A549 (cell line): ENCODE data around the gene PPP2R3A.

Experiments used
- ESRRA ChIP-seq: fragments of 150-350 bp; IDR thresholded peaks from 2 replicates; pipeline ENCODE4 v1.6.1; 2014; ENCODE audit warnings: mild to moderate bottlenecking, low read length, borderline replicate concordance
- HOXA7 ChIP-seq: fragments of 250-450 bp; sonication (Bioruptor Pico); IDR thresholded peaks from 2 replicates; pipeline ENCODE4 v1.5.0; 2020; ENCODE audit warnings: mild to moderate bottlenecking, moderate library complexity
- HOXB13 ChIP-seq: fragments of 250-450 bp; sonication (Bioruptor Pico); IDR thresholded peaks from 2 replicates; pipeline ENCODE4 v1.5.0; 2020; ENCODE audit warnings: low read depth, mild to moderate bottlenecking, moderate library complexity
- MAFK ChIP-seq: fragments of 450-650 bp; IDR thresholded peaks from 2 replicates; pipeline ENCODE4 v1.6.1; 2014; ENCODE audit not compliant: partially characterized antibody
- MYC ChIP-seq: IDR thresholded peaks from 2 replicates; pipeline ENCODE4 v1.6.1; 2012; ENCODE audit warnings: mild to moderate bottlenecking, inconsistent platforms, low read length, improper control_type of control experiment, borderline replicate concordance
- PHF8 ChIP-seq: fragments of 200-600 bp; sonication (generic); IDR thresholded peaks from 2 replicates; pipeline ENCODE4 v1.6.1; 2016; ENCODE audit warnings: low read depth, mild to moderate bottlenecking, antibody characterized with exemption, moderate library complexity, borderline replicate concordance
- POLR2A ChIP-seq: IDR thresholded peaks from 2 replicates; pipeline ENCODE4 v1.6.1; 2012; ENCODE audit warnings: mild to moderate bottlenecking, low read length
- SMC3 ChIP-seq: fragments of >200 bp; sonication (Bioruptor Twin); formaldehyde crosslinking; IDR thresholded peaks from 3 replicates; pipeline ENCODE4 v1.6.1; 2018; ENCODE audit warnings: inconsistent platforms
- SREBF2 ChIP-seq: fragments of 450-650 bp; IDR thresholded peaks from 2 replicates; pipeline ENCODE4 v1.6.1; 2014; ENCODE audit warnings: mild to moderate bottlenecking, moderate library complexity
- TF ChIP-seq, protein P1 (sequence below): fragments of >200 bp; sonication (Bioruptor Twin); formaldehyde crosslinking; IDR thresholded peaks from 3 replicates; pipeline ENCODE4 v1.5.1; 2016
- TF ChIP-seq, protein P2 (sequence below): fragments of 200-600 bp; sonication (generic); IDR thresholded peaks from 2 replicates; pipeline ENCODE4 v1.6.1; 2016; ENCODE audit warnings: antibody characterized with exemption, mild to moderate bottlenecking, moderate library complexity
- TF ChIP-seq, protein P3 (sequence below): fragments of >200 bp; sonication (Bioruptor Twin); formaldehyde crosslinking; IDR thresholded peaks from 2 replicates; pipeline ENCODE4 v1.6.1; 2016
- TF ChIP-seq, protein P4 (sequence below): fragments of >200 bp; sonication (Bioruptor Twin); formaldehyde crosslinking; IDR thresholded peaks from 3 replicates; pipeline ENCODE4 v1.6.1; 2016

DNA sequence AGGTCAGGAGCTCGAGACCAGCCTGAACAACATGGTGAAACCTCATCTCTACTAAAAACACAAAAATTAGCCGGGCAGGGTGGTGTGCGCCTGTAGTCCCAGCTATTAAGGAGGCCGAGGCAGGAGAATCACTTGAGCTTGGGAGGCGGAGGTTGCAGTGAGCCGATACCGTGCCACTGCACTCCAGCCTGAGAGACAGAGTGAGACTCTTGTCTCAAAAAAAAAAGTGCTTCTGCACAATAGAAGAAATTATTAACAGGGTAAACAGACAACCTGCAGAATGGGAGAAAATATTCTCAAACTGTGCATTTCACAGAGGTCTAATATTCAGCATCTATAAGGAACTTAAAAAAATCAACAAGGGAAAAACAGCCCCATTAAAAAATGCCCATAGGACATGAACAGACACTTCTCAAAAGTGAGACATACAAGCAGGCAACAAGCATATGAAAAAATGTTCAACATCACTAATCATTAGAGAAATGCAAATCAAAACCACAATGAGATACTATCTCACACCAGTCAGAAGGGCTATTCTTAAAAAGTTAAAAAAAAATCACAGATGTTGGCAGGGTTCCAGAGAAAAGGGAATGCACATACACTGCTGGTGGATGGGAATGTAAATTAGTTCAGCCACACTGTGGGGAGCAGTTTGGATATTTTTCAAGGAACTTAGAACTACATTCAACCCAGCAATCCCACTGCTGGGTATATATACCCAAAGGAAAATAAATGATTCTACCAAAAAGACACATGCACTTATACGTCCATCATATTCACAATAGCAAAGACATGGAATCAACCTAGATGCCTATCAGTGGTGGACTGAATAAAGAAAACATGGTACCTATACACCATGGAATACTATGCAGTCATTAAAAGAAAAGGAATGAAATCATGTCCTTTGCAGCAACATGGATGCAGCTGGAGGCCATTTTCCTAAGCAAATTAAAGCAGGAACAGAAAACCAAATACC lies 155.1 kb downstream of the PPP2R3A start:
- TF ChIP-seq, protein P1, sequence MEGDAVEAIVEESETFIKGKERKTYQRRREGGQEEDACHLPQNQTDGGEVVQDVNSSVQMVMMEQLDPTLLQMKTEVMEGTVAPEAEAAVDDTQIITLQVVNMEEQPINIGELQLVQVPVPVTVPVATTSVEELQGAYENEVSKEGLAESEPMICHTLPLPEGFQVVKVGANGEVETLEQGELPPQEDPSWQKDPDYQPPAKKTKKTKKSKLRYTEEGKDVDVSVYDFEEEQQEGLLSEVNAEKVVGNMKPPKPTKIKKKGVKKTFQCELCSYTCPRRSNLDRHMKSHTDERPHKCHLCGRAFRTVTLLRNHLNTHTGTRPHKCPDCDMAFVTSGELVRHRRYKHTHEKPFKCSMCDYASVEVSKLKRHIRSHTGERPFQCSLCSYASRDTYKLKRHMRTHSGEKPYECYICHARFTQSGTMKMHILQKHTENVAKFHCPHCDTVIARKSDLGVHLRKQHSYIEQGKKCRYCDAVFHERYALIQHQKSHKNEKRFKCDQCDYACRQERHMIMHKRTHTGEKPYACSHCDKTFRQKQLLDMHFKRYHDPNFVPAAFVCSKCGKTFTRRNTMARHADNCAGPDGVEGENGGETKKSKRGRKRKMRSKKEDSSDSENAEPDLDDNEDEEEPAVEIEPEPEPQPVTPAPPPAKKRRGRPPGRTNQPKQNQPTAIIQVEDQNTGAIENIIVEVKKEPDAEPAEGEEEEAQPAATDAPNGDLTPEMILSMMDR: no peak
- TF ChIP-seq MYC (no peak), MAFK (no peak), HOXB13 (CRISPR knock-in tag) (no peak), SMC3 (no peak), POLR2A (no peak), ESRRA (no peak), SREBF2 (no peak), PHF8 (no peak), HOXA7 (CRISPR knock-in tag) (no peak)
- TF ChIP-seq, protein P2, sequence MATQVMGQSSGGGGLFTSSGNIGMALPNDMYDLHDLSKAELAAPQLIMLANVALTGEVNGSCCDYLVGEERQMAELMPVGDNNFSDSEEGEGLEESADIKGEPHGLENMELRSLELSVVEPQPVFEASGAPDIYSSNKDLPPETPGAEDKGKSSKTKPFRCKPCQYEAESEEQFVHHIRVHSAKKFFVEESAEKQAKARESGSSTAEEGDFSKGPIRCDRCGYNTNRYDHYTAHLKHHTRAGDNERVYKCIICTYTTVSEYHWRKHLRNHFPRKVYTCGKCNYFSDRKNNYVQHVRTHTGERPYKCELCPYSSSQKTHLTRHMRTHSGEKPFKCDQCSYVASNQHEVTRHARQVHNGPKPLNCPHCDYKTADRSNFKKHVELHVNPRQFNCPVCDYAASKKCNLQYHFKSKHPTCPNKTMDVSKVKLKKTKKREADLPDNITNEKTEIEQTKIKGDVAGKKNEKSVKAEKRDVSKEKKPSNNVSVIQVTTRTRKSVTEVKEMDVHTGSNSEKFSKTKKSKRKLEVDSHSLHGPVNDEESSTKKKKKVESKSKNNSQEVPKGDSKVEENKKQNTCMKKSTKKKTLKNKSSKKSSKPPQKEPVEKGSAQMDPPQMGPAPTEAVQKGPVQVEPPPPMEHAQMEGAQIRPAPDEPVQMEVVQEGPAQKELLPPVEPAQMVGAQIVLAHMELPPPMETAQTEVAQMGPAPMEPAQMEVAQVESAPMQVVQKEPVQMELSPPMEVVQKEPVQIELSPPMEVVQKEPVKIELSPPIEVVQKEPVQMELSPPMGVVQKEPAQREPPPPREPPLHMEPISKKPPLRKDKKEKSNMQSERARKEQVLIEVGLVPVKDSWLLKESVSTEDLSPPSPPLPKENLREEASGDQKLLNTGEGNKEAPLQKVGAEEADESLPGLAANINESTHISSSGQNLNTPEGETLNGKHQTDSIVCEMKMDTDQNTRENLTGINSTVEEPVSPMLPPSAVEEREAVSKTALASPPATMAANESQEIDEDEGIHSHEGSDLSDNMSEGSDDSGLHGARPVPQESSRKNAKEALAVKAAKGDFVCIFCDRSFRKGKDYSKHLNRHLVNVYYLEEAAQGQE: no peak
- TF ChIP-seq, protein P3, sequence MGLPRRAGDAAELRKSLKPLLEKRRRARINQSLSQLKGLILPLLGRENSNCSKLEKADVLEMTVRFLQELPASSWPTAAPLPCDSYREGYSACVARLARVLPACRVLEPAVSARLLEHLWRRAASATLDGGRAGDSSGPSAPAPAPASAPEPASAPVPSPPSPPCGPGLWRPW: no peak
- TF ChIP-seq, protein P4, sequence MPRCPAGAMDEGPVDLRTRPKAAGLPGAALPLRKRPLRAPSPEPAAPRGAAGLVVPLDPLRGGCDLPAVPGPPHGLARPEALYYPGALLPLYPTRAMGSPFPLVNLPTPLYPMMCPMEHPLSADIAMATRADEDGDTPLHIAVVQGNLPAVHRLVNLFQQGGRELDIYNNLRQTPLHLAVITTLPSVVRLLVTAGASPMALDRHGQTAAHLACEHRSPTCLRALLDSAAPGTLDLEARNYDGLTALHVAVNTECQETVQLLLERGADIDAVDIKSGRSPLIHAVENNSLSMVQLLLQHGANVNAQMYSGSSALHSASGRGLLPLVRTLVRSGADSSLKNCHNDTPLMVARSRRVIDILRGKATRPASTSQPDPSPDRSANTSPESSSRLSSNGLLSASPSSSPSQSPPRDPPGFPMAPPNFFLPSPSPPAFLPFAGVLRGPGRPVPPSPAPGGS: no peak
